Measurements from ENCODE around the gene CFL1. TPM values are rescaled to one million over a fixed set of nuclear protein-coding genes. Genes with fewer than 3 reads are reported as not detected.
A peak's percentile ranks its signal among the peaks of the same experiment; 100 is the strongest.

CFL1 gene
- total RNA-seq, 1 donor from 2014 or later = 947 TPM

GRCh38 chr11:65867284-65868071, 9.5 kb upstream of the CFL1 start:
- H3K4me3 Mint-ChIP-seq = peak overlapping the region; percentile 79
- peak overlapping the region; percentile 37 for H3K27ac Mint-ChIP-seq
- H3K9me3 Mint-ChIP-seq = no peaks in the 10 kb centered on the region
- H3K36me3 Mint-ChIP-seq = peaks cover 4% of the 10 kb centered on the region
- DNase-seq (ENCODE audit: extremely low spot score, unreplicated experiment) = no peak
- TF ChIP-seq CTCF (conservative IDR thresholded peaks at IDR 0.05) = no peak
- H3K27me3 Mint-ChIP-seq = no peaks in the 10 kb centered on the region
- peaks cover 13% of the 10 kb centered on the region for H3K4me1 Mint-ChIP-seq (ENCODE audit: unreplicated experiment)

- Mint-ChIP-seq H3K27me3 (no peaks in the 10 kb centered on the region), H3K4me3 (peak overlapping the region; percentile 79), H3K36me3 (peaks cover 4% of the 10 kb centered on the region), H3K4me1 (ENCODE audit: unreplicated experiment) (peaks cover 14% of the 10 kb centered on the region), H3K27ac (peak overlapping the region; percentile 37), H3K9me3 (no peaks in the 10 kb centered on the region)
- no peak for TF ChIP-seq CTCF (conservative IDR thresholded peaks at IDR 0.05)
- DNase-seq (ENCODE audit: extremely low spot score, unreplicated experiment) = no peak
These were observed 8.7 kb upstream of the CFL1 start for GRCh38 chr11:65866509-65867283.

- Mint-ChIP-seq H3K27ac (no peak overlapping the region), H3K4me1 (ENCODE audit: unreplicated experiment) (peaks cover 21% of the 10 kb centered on the region), H3K27me3 (no peaks in the 10 kb centered on the region), H3K4me3 (no peak overlapping the region), H3K36me3 (peaks cover 4% of the 10 kb centered on the region), H3K9me3 (no peaks in the 10 kb centered on the region)
- DNase-seq (ENCODE audit: extremely low spot score, unreplicated experiment) = no peak
- TF ChIP-seq CTCF (conservative IDR thresholded peaks at IDR 0.05) = no peak
These were observed 7.7 kb upstream of the CFL1 start for GRCh38 chr11:65865550-65866172.

GRCh38 chr11:65864706-65865471, 6.9 kb upstream of the CFL1 start:
- no peak for DNase-seq (ENCODE audit: extremely low spot score, unreplicated experiment)
- H3K4me3 Mint-ChIP-seq = no peak overlapping the region
- H3K4me1 Mint-ChIP-seq (ENCODE audit: unreplicated experiment) = peaks cover 21% of the 10 kb centered on the region
- no peaks in the 10 kb centered on the region for H3K27me3 Mint-ChIP-seq
- H3K9me3 Mint-ChIP-seq = no peaks in the 10 kb centered on the region
- H3K27ac Mint-ChIP-seq = no peak overlapping the region
- no peak for TF ChIP-seq CTCF (conservative IDR thresholded peaks at IDR 0.05)
- peaks cover 4% of the 10 kb centered on the region for H3K36me3 Mint-ChIP-seq
